CD4-positive, alpha-beta T cell treated with Interferon alpha-2 for 1 hour (primary cell): ENCODE measurements around the gene GIPC3.
A peak's percentile ranks its signal among the peaks of the same experiment; 100 is the strongest.

Experiments
- DNase-seq, 2 donors: peaks; one replicate each; pipeline ENCODE4 v3.0.0-alpha.2; 2020 to 2022

Gene GIPC3

GRCh38 chr19:3585301-3586126 is at the start of gene GIPC3:
TSS of gene GIPC3 (plus strand) at chr19:3585478. CDS start at chr19:3585598, 120 bp downstream.
- no peak for DNase-seq

DNA sequence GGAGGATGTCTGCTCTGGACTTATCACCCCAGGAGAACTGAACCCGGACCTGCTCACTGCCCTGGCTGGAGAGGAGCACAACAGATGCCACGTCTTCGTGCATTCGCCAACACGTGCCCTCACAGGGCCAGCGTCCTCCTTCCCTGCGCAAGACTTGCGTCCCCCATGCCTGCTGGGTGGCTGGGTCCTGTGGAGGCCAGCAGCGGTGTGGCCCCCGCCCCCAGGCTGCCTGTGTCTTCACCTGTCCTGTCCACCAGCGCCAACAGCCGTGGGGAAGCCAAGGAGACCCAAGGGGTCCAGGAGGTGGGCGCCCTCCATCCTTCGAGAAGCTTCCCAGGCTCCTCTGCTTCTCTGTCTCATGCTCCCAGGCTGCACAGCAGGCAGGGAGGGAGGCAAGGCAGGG is 49.7 kb upstream of the GIPC3 start:
- DNase-seq, result no peak

DNA sequence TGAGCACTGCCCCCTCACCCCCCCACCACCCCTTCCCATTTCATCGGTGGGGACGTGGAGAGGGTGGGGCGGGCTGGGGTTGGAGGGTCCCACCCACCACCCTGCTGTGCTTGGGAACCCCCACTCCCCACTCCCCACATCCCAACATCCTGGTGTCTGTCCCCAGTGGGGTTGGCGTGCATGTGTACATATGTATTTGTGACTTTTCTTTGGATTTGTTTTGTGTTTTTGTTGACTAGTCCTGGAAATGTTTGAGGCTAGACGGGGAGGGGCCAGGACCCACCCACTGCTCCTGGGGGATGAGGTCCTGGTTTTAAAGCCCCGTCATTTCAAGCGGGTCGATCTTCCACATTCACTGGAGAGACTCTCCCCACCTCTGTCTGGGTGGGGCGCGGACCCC is 49.3 kb upstream of the GIPC3 start:
- no peak for DNase-seq

DNA sequence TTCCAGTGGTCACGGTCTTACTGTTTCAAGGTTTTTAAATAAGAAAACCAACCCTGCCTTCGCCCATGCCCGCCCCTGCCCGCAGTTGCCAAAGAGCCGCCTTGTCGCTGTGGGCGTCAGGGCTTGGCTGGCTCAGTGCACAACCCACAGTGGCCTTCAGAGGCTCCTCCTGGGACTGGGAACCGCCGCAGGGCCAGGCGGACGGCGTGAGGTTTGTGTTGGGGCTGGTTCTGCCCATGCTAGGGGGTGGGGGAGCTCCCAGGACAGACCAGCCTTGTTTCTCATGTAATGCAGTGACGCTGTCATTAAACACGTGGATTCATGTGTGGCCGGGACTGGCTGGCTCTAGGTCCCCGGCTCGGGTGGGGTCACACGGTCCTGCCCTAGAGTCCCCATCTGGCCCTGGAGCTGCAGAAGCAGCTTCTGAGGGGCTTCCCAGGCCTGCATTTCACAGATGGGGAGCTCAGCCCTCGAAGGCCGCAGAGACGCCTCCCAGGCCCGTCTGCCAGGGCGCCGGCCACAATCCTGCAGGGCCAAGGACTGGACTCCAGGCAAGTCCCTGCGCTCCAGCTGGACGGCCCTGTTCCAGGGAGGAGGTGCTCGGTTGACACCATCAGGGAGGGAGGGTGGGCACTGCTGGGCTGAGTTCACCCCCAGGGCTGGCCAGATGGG is 48.7 kb upstream of the GIPC3 start:
- DNase-seq, result no peak

GRCh38 chr19:3537101-3537437 is 48.2 kb upstream of the GIPC3 start:
- DNase-seq, result no peak

GRCh38 chr19:3537438-3538240 is 47.6 kb upstream of the GIPC3 start:
- no peak for DNase-seq

DNA sequence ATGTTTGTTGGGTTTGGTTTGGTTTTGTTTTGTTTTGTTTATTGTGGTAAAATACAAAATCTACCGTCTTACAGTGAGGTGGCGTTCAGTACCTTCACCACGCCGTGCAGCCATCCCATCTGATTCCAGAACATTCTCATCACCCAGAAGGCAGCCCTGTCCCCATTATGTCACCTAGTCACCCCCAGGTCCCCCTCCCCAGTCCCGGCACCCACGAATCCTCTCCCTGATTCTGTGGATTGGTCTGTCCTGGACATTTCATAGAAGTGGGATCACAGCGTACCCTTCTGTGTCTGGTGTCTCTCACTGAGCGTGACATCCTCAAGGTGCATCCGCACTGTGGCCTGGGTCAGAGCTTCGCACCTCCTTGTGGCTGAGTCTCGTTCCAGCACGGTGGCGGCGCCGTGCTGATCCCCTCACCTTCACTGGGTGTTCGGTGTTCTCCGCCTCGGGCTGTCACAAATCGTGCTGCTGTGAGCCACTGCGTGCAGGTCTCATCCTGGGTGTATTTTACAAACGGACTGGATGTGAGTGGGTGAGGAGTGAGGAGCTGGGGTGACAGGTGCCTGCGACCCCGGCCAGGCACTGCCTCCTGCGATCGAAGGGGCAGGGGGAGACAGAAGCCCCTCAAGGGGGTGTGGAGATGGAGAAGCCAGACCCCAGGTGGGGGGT is 46.9 kb upstream of the GIPC3 start:
- no peak for DNase-seq

GRCh38 chr19:3538965-3539755 is 46.1 kb upstream of the GIPC3 start, which contains the start of gene TEKTIP1:
TSS of gene TEKTIP1 (plus strand) at chr19:3539174. CDS start at chr19:3539178, 4 bp downstream.
- no peak for DNase-seq

DNA sequence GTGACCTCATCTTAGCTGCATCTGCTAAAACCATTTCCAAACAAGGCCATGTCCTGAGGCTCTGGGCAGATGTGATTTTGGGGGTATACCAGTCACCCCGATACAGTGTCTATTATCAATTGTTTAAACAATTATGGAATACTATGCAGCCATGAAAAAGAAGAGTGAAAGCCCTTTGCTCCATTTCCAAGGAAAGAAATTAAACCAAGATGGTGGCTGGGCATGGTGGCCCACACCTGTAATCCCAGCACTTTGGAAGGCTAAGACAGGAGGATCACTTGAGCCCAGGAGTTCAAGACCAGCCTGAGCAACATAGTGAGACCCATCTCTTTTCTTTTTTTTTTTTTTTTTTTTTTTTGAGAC is 45.5 kb upstream of the GIPC3 start:
- no peak for DNase-seq

GRCh38 chr19:3543150-3544057 is 41.9 kb upstream of the GIPC3 start:
- DNase-seq, result no peak

GRCh38 chr19:3544058-3544376 is 41.3 kb upstream of the GIPC3 start:
- DNase-seq, result no peak

DNA sequence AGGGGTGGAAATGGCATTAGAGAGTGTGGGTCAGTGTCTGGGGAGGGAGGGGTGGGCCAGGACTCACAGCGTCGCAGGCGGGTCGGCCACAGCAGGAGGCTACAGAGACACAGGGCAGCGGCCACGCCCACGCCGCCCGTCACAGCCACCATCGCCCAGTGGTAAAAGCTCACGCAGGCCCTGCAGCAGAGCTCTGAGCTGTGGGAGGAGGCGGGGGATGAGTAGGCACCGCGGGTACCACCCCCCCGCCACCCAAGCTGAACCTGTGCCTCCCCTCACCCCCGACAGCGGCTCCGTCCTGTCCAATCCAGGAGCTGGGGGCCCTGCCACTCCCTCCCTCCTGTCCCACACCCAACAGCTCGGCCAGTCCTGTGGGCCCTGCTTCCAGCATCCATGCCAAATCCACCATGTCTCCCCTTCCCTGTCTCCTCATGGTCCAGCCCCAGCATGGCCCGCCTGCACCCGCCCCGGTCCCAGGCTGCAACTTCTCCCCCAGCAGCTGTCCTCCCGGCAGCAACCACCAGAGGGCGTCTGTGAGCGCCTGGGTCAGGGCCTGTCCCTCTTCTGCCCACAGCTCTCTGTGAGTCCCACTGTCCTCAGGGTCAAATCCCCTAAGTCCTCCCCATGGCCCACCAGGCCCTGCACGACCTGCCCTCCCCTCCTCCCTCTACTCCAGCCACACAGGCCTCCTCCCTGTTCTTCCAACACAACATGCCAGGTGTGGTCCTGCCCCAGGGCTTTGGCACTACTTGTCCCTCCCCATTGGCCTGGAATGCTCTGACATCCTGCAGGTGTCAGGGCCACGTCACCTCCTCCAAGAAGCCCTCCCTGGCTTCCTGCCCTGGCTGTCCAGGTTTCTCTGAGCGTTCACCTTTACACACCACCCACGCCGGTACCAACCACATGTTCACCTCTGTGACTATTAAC is 40.3 kb upstream of the GIPC3 start:
- peak; percentile 66 to 80 for DNase-seq

GRCh38 chr19:3545669-3546034 is 39.6 kb upstream of the GIPC3 start:
- no peak for DNase-seq

DNA sequence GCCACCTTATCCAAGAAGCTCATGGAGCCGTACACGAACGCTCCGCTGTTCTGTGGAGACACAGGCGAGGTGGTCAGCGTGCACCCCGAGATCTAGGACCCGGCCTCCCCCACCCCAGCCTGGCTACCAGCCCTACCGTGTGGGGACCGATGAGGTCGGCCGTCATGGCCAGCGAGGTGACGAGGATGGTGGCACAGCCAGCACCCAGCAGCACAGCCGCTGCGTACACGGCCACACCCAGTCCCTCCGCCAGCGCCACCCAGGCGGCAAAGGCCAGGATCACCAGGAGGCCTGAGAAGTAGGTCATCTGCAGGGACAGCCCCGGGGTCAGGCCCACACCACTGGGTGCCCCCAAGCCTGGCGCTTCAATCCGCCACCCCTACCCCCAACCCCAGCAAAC is 39.2 kb upstream of the GIPC3 start:
- DNase-seq, result no peak

- peak in 1 of 2 donors; percentile 36 for DNase-seq
Measured at GRCh38 chr19:3547301-3547731, 38.0 kb upstream of the GIPC3 start.

GRCh38 chr19:3547767-3548282 is 37.5 kb upstream of the GIPC3 start:
- no peak for DNase-seq

DNA sequence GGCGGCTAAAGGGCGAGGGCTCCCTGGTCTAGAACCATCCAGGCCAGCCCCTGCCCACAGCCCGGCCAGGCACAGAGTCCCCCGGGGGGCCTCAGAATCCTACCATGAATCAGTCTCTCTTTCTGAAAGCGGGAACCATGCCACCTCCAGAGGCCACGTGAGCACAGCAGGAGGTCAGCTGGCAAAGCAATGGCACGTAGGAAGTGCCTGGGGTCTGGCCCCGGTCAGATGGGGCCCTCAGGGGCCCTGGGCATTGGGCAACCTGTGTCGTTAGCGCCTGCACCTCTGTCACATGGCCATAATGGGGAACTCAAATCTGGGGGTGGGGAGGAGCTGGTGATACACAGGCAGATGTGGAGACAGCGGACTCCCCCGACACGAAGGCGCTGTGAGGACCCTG is 36.7 kb upstream of the GIPC3 start:
- peak in 1 of 2 donors; percentile 62 for DNase-seq

GRCh38 chr19:3549816-3550215 is 35.5 kb upstream of the GIPC3 start:
- no peak for DNase-seq

- no peak for DNase-seq
Measured at GRCh38 chr19:3550947-3551791, 34.1 kb upstream of the GIPC3 start.
